CD14-positive monocyte (primary cell): Measurements from ENCODE around the gene ZCRB1. TPM values are rescaled to one million over a fixed set of nuclear protein-coding genes. Genes with fewer than 3 reads are reported as not detected.

Experiments
- DNase-seq, 3 donors: peaks; one replicate each; pipeline ENCODE4 v3.0.0-alpha.2; 2011 to 2022
- H2AFZ ChIP-seq: 2 replicates; pipeline ENCODE4 v1.6.0; 2012; ENCODE audit warnings: mild to moderate bottlenecking, low read depth, low read length, inconsistent platforms; ENCODE audit not compliant: insufficient read depth, poor library complexity, severe bottlenecking
- H3K27ac ChIP-seq, 2 donors: 1 replicate in 1 of 2; 2 replicates in 1 of 2; pipeline ENCODE4 v1.5.1; 2012 to 2013; ENCODE audit warnings: low read length in 2 of 2, control low read depth in 1 of 2, inconsistent platforms in 1 of 2, low read depth in 1 of 2, mild to moderate bottlenecking in 1 of 2
- H3K27me3 ChIP-seq, 2 donors: one replicate each; pipeline versions ENCODE4 v1.6.0 to v1.6.1; 2011 to 2013; ENCODE audit warnings: low read length in 2 of 2; ENCODE audit not compliant: control insufficient read depth in 2 of 2, insufficient read depth in 2 of 2
- H3K36me3 ChIP-seq, 2 donors: replicated peaks in 1 of 2; 1 replicate in 1 of 2; 2 replicates in 1 of 2; pipeline versions ENCODE4 v1.5.1 to v1.6.1; 2012 to 2013; ENCODE audit warnings: low read length in 2 of 2, control low read depth in 1 of 2, inconsistent platforms in 1 of 2, mild to moderate bottlenecking in 1 of 2; ENCODE audit not compliant: insufficient read depth in 2 of 2, control insufficient read depth in 1 of 2
- H3K4me1 ChIP-seq, 2 donors: 1 replicate in 1 of 2; 2 replicates in 1 of 2; pipeline versions ENCODE4 v1.5.1 to v1.6.1; 2012 to 2013; ENCODE audit warnings: low read length in 2 of 2, control low read depth in 1 of 2, inconsistent platforms in 1 of 2, mild to moderate bottlenecking in 1 of 2, moderate library complexity in 1 of 2; ENCODE audit not compliant: insufficient read depth in 2 of 2, control insufficient read depth in 1 of 2
- H3K4me2 ChIP-seq: replicated peaks from 2 replicates; pipeline ENCODE3; 2012; ENCODE audit warnings: low read length, moderate library complexity, mild to moderate bottlenecking; ENCODE audit not compliant: poor library complexity, severe bottlenecking; ENCODE audit errors: extremely low read depth
- H3K4me3 ChIP-seq, 3 experiments: fragments of 200-600 bp in 1 of 3; sonication (generic) in 1 of 3; replicated peaks in 1 of 3; 1 replicate in 2 of 3; 2 replicates in 1 of 3; pipeline ENCODE4 v1.5.1; 2011 to 2013; ENCODE audit warnings: low read length in 3 of 3, mild to moderate bottlenecking in 3 of 3, control low read depth in 2 of 3, low read depth in 2 of 3, inconsistent platforms in 1 of 3, moderate library complexity in 1 of 3
- H3K79me2 ChIP-seq: 2 replicates; pipeline ENCODE4 v1.6.0; 2012; ENCODE audit warnings: mild to moderate bottlenecking, control low read depth, inconsistent platforms, low read length, moderate library complexity; ENCODE audit not compliant: insufficient read depth
- H3K9ac ChIP-seq: 2 replicates; pipeline ENCODE4 v1.6.0; 2017; ENCODE audit warnings: low read length, mild to moderate bottlenecking; ENCODE audit not compliant: insufficient read depth, poor library complexity, severe bottlenecking
- H3K9me3 ChIP-seq, 2 donors: replicated peaks in 1 of 2; 1 replicate in 1 of 2; 2 replicates in 1 of 2; pipeline versions ENCODE4 v1.5.1 to v1.6.1; 2012 to 2013; ENCODE audit warnings: low read length in 2 of 2, control low read depth in 1 of 2; ENCODE audit not compliant: control insufficient read depth in 1 of 2, insufficient read depth in 1 of 2
- H4K20me1 ChIP-seq: 2 replicates; pipeline ENCODE4 v1.6.0; 2012; ENCODE audit warnings: mild to moderate bottlenecking, low read length, control low read depth, moderate library complexity; ENCODE audit not compliant: insufficient read depth
- H3K27ac Mint-ChIP-seq, 7 donors: one replicate each; pipeline ENCODE4 v1.8.0; 2020; ENCODE audit warnings: mild to moderate bottlenecking in 7 of 7, mixed read lengths in 7 of 7, moderate library complexity in 6 of 7, inconsistent platforms in 2 of 7
- H3K27me3 Mint-ChIP-seq, 3 donors: one replicate each; pipeline ENCODE4 v1.8.0; 2021 to 2022; ENCODE audit warnings: low read depth in 3 of 3, mild to moderate bottlenecking in 3 of 3, mixed read lengths in 3 of 3, moderate library complexity in 3 of 3, inconsistent platforms in 1 of 3
- H3K36me3 Mint-ChIP-seq, 2 donors: one replicate each; pipeline ENCODE4 v1.8.0; 2020; ENCODE audit warnings: mixed read lengths in 2 of 2, inconsistent platforms in 1 of 2, mild to moderate bottlenecking in 1 of 2
- H3K4me1 Mint-ChIP-seq: one replicate; pipeline ENCODE4 v1.8.0; 2020; ENCODE audit warnings: mild to moderate bottlenecking, mixed read lengths
- H3K4me3 Mint-ChIP-seq, 2 donors: one replicate each; pipeline ENCODE4 v1.8.0; 2020; ENCODE audit warnings: mild to moderate bottlenecking in 2 of 2, mixed read lengths in 2 of 2, moderate library complexity in 1 of 2
- H3K9me3 Mint-ChIP-seq, 7 donors: one replicate each; pipeline ENCODE4 v1.8.0; 2020 to 2022; ENCODE audit warnings: mixed read lengths in 7 of 7, mild to moderate bottlenecking in 6 of 7, moderate library complexity in 6 of 7, inconsistent platforms in 2 of 7
- CTCF ChIP-seq: fragments of 200-600 bp; IDR thresholded peaks from one replicate; pipeline ENCODE4 v1.8.0; 2022; ENCODE audit warnings: antibody characterized with exemption, mild to moderate bottlenecking
- WGBS: methylation state at CpG from one replicate; pipeline ENCODE4 v1.1.5; 2013; ENCODE audit warnings: missing lambda C conversion rate; ENCODE audit not compliant: insufficient coverage; 5-methylcytosine and 5-hydroxymethylcytosine counted together
- intact Hi-C, 2 donors: fragments of 100-400 bp; cut with micrococcal nuclease; formaldehyde crosslinking; loops; one replicate each; pipeline versions ENCODE4 v1.15.0 to v1.15.1; 2023
- polyA plus RNA-seq, 3 donors: library from polyadenylated mRNA; depleted of rRNA in 1 of 3; unstranded in 2 of 3; stranded (reverse) in 1 of 3; fragments of 300-500 nt in 2 of 3; fragments of >200 nt in 1 of 3; fragmentation: Illumina TruSeq in 2 of 3; gene quantifications; 1 replicate in 2 of 3; 2 replicates in 1 of 3; pipeline ENCODE4 v1.2.3, GENCODE V29; 2012 to 2021

The ZCRB1 gene
- polyA plus RNA-seq, 3 donors, result 9.2 to 34.4 (median 32.2) TPM

- no peaks in the 10 kb centered on the region for H3K79me2 ChIP-seq
- no peak overlapping the region for H2AFZ ChIP-seq
- intact Hi-C loops, result no loop called here
- no peaks in the 10 kb centered on the region for H4K20me1 ChIP-seq
- no peaks in the 10 kb centered on the region for H3K27me3 ChIP-seq
- H3K4me3 ChIP-seq, result no peak overlapping the region
- H3K4me1 ChIP-seq, result peaks cover 10 to 15% of the 10 kb centered on the region in 2 donors
- Mint-ChIP-seq H3K27ac (no peak overlapping the region), H3K4me3 (no peak overlapping the region), H3K9me3 (peaks cover 0 to 4% (median 2%) of the 10 kb centered on the region in 7 donors), H3K36me3 (no peaks in the 10 kb centered on the region), H3K4me1 (peaks cover 10% of the 10 kb centered on the region), H3K27me3 (peaks cover 2 to 4% (median 3%) of the 10 kb centered on the region in 3 donors)
- no peaks in the 10 kb centered on the region for H3K36me3 ChIP-seq
- WGBS, result 80% methylated on average over 5 of the region's 9 CpGs
- H3K27ac ChIP-seq, result no peak overlapping the region
- H3K9me3 ChIP-seq, result no peaks in the 10 kb centered on the region
- DNase-seq, result no peak
- TF ChIP-seq CTCF, result no peak
- no peak overlapping the region for H3K9ac ChIP-seq
- H3K4me2 ChIP-seq, result no peak overlapping the region
These were observed 37.4 kb downstream of the ZCRB1 start for GRCh38 chr12:42288544-42288943.

GRCh38 chr12:42286741-42287140 lies 39.2 kb downstream of the ZCRB1 start:
- intact Hi-C loops, result no loop called here
- peaks cover 17% of the 10 kb centered on the region for H3K4me1 Mint-ChIP-seq
- peaks cover 0 to 4% (median 2%) of the 10 kb centered on the region in 7 donors for H3K9me3 Mint-ChIP-seq
- H3K79me2 ChIP-seq, result no peaks in the 10 kb centered on the region
- no peaks in the 10 kb centered on the region for H3K9me3 ChIP-seq
- H3K4me1 ChIP-seq, result peaks cover 14 to 17% of the 10 kb centered on the region in 2 donors
- DNase-seq, result no peak
- TF ChIP-seq CTCF, result no peak
- H3K27ac Mint-ChIP-seq, result no peak overlapping the region
- no peak overlapping the region for H3K9ac ChIP-seq
- no peaks in the 10 kb centered on the region for H4K20me1 ChIP-seq
- no peak overlapping the region for H3K4me3 Mint-ChIP-seq
- no peaks in the 10 kb centered on the region for H3K27me3 ChIP-seq
- no peak overlapping the region for H3K27ac ChIP-seq
- WGBS, result 99% methylated on average over 15 of the region's 26 CpGs
- H2AFZ ChIP-seq, result no peak overlapping the region
- H3K36me3 Mint-ChIP-seq, result no peaks in the 10 kb centered on the region
- no peaks in the 10 kb centered on the region for H3K36me3 ChIP-seq
- no peak overlapping the region for H3K4me3 ChIP-seq
- peaks cover 0 to 3% (median 2%) of the 10 kb centered on the region in 3 donors for H3K27me3 Mint-ChIP-seq
- no peak overlapping the region for H3K4me2 ChIP-seq
